Heart right ventricle (tissue), 16 donors: ENCODE measurements around the gene TEPSIN. TPM values are rescaled to one million over a fixed set of nuclear protein-coding genes. Genes with fewer than 3 reads are reported as not detected.

Experiments
- ATAC-seq, 8 donors: fragments of 200-7000 bp; cut with Tn5 transposase; one replicate each; pipeline ENCODE4 v1.9.1; 2020; ENCODE audit warnings: mild to moderate bottlenecking in 8 of 8, moderate library complexity in 8 of 8, moderate number of reproducible peaks in 1 of 8
- DNase-seq, 2 donors: peaks; one replicate each; pipeline ENCODE4 v3.0.0-alpha.2; 2020
- H3K27ac ChIP-seq, 10 donors: fragments of 200-600 bp; sonication (generic) in 2 of 10; one replicate each; pipeline versions ENCODE4 v1.5.0 to v1.8.0; 2020 to 2022; ENCODE audit warnings: mild to moderate bottlenecking in 3 of 10
- H3K27me3 ChIP-seq, 7 donors: fragments of 200-600 bp; one replicate each; pipeline ENCODE4 v1.8.0; 2021 to 2022; ENCODE audit warnings: mild to moderate bottlenecking in 2 of 7
- H3K36me3 ChIP-seq, 9 donors: fragments of 200-600 bp; sonication (generic) in 1 of 9; one replicate each; pipeline versions ENCODE4 v1.5.0 to v1.8.0; 2020 to 2022; ENCODE audit warnings: mild to moderate bottlenecking in 2 of 9
- H3K4me1 ChIP-seq, 9 donors: fragments of 200-600 bp; sonication (generic) in 1 of 9; one replicate each; pipeline versions ENCODE4 v1.5.0 to v1.8.0; 2020 to 2022; ENCODE audit warnings: mild to moderate bottlenecking in 4 of 9
- H3K4me3 ChIP-seq, 10 donors: fragments of 200-600 bp; sonication (generic) in 2 of 10; one replicate each; pipeline versions ENCODE4 v1.5.0 to v1.8.0; 2020 to 2022; ENCODE audit warnings: mild to moderate bottlenecking in 7 of 10, moderate library complexity in 2 of 10
- H3K9me3 ChIP-seq, 11 donors: fragments of 200-600 bp in 10 of 11; sonication (generic) in 2 of 11; one replicate each; pipeline versions ENCODE4 v1.5.0 to v1.8.0; 2013 to 2022; ENCODE audit warnings: mild to moderate bottlenecking in 2 of 11, control low read depth in 1 of 11, moderate library complexity in 1 of 11
- WGBS, 2 donors: extraction: QIAGEN DNeasy Blood & Tissue Kit; methylation state at CpG; one replicate each; pipeline ENCODE4 v1.1.7; 2013; ENCODE audit warnings: inconsistent platforms in 1 of 2; 5-methylcytosine and 5-hydroxymethylcytosine counted together
- intact Hi-C, 10 donors: fragments of 100-400 bp; cut with DNase I; formaldehyde crosslinking; loops; one replicate each; pipeline versions ENCODE4 v1.11.1 to v1.14.2; 2022
- polyA plus RNA-seq, 2 donors: library from polyadenylated mRNA; stranded (reverse); fragments of 200-250 nt; gene quantifications; one replicate each; pipeline ENCODE4 v1.2.3, GENCODE V29; 2013
- total RNA-seq, 10 donors: library from RNA; stranded (reverse); fragmentation: NEBNext Ultra II Directional in 3 of 10; extraction: Animal tissue kit (Norgen Biotek cat#: 25700) in 3 of 10; gene quantifications; one replicate each; pipeline versions ENCODE4 v1.2.1 to v1.2.4, GENCODE V29; 2021 to 2023
- TF ChIP-seq, protein P1 (sequence below), 9 donors: fragments of 200-600 bp; sonication (generic) in 2 of 9; IDR thresholded peaks; one replicate each; pipeline versions ENCODE4 v1.5.0 to v1.8.0; 2021 to 2022; ENCODE audit warnings: antibody characterized with exemption in 9 of 9, mild to moderate bottlenecking in 5 of 9, moderate library complexity in 1 of 9
- donor health status: Arrhythmogenic right ventricular cardiomyopathy.
- donor health status: ischemic (EF 13 %, LVEDD 7.1; RV severe dilation, severe dysfunction).
- donor health status: healthy with polysubstance abuse.
- donor health status: DM: no; HTN: yes; CAD: no.
- donor health status: DM: no; HTN: no; CAD: no.
- donor health status: ischemic (EF 25% LVEDD 6.9; RV normal size, moderate dysfunction).
- donor health status: ischemic (EF 25% LVEDD 5.7; RV mildly dilated, moderate dysfunction).
- donor health status: healthy.
- donor health status: DM: yes; HTN: yes; CAD: no.
- donor health status: Ischemic cardiomyopathy.
- donor health status: ischemic (EF 35%, LVEDD 5.7; RV mildly dilated, moderate dysfunction).
- donor health status: nonischemic (EF 11% LVEDD 7.7; RV severe dilation, severe dysfunction).
- donor health status: DM: yes; HTN: yes; CAD: no.
- donor health status: PGD.
- donor health status: ischemic (EF 29% LVEDD 5.4; RV normal size, mild dysfunction).
- donor health status: nonischemic (EF 23%, LVEDD 6.1; RV moderate dilation, normal function).

TEPSIN gene
- total and polyA plus RNA-seq, 12 donors: 6.2 to 30.4 (median 9.8) TPM

DNA sequence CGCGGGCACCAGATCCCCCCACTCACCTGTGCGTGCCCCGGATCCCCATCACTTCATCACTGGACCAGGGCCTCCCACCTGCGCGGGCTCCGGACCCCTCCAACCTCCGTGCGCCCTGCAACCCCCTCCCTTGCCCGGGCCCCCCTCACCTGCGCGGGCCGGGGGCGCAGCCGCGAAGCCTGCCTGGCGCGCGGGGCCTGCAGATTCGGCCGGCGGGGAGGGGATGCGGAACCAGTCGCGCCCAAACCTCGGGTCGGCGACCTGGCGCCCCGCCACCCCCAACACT, 16.3 kb downstream of the TEPSIN start:
- peaks cover 0 to 9% (median 0%) of the 10 kb centered on the region in 11 donors for H3K9me3 ChIP-seq
- H3K4me3 ChIP-seq: peak overlapping the region; percentile 69 to 93 (median 84)
- H3K36me3 ChIP-seq: peaks cover 0 to 16% (median 6%) of the 10 kb centered on the region in 9 donors
- 1% methylated on average over 27 to 30 of the region's 30 CpGs for WGBS, 2 donors
- peak overlapping the region in 3 of 10 donors; percentile 58 to 77 (median 65) for H3K27ac ChIP-seq
- no peaks in the 10 kb centered on the region for H3K27me3 ChIP-seq
- ATAC-seq: peak in 3 of 8 donors; percentile 0 to 29 (median 2)
- intact Hi-C loops: loop anchor here in 1 of 10 donors (10.0 kb wide), 1 partner anchor 78 kb away; no protein-coding TSS in a partner anchor
- H3K4me1 ChIP-seq: peaks cover 7 to 24% (median 17%) of the 10 kb centered on the region in 9 donors
- no peak for DNase-seq
- TF ChIP-seq, protein P1, sequence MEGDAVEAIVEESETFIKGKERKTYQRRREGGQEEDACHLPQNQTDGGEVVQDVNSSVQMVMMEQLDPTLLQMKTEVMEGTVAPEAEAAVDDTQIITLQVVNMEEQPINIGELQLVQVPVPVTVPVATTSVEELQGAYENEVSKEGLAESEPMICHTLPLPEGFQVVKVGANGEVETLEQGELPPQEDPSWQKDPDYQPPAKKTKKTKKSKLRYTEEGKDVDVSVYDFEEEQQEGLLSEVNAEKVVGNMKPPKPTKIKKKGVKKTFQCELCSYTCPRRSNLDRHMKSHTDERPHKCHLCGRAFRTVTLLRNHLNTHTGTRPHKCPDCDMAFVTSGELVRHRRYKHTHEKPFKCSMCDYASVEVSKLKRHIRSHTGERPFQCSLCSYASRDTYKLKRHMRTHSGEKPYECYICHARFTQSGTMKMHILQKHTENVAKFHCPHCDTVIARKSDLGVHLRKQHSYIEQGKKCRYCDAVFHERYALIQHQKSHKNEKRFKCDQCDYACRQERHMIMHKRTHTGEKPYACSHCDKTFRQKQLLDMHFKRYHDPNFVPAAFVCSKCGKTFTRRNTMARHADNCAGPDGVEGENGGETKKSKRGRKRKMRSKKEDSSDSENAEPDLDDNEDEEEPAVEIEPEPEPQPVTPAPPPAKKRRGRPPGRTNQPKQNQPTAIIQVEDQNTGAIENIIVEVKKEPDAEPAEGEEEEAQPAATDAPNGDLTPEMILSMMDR (IDR thresholded peaks at IDR 0.05): no peak

GRCh38 chr17:81221842-81222619, 16.8 kb downstream of the TEPSIN start:
- peaks cover 0 to 6% (median 0%) of the 10 kb centered on the region in 11 donors for H3K9me3 ChIP-seq
- peaks cover 0 to 19% (median 6%) of the 10 kb centered on the region in 9 donors for H3K36me3 ChIP-seq
- peaks cover 7 to 24% (median 17%) of the 10 kb centered on the region in 9 donors for H3K4me1 ChIP-seq
- TF ChIP-seq, protein P1 (IDR thresholded peaks at IDR 0.05): no peak
- no peak for DNase-seq
- WGBS, 2 donors: 15 to 16% methylated on average over 23 to 24 of the region's 24 CpGs
- intact Hi-C loops: loop anchor here in 1 of 10 donors (10.0 kb wide), 1 partner anchor 77 kb away; no protein-coding TSS in a partner anchor
- peak in 2 of 8 donors; percentile 1 to 24 for ATAC-seq
- H3K4me3 ChIP-seq: peak overlapping the region; percentile 69 to 93 (median 84)
- no peaks in the 10 kb centered on the region for H3K27me3 ChIP-seq
- H3K27ac ChIP-seq: peak overlapping the region in 3 of 10 donors; percentile 58 to 77 (median 65)

DNA sequence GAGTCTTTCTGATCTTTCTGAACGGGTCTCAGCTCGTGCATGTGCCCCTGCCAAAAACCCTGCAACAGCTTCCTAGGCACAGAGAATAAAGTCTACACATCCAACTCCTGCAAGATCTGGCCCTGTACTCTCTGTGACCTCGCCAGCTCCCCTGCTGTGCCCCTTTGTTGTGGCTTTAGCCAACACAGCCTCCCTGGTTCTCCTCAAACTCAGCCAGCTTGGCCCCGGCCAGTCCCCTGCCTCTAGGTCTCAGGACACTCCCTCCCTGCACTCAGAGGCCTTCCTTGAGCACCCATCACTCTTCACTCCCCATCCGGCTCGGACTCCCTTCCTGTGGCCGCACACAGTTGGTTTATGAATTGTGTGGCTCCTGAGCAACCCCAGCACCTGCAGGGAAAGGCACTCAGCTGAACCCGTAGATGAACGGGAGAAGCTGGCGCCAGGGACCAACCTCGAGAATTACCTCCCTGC, 17.4 kb downstream of the TEPSIN start:
- H3K4me3 ChIP-seq: peak overlapping the region in 7 of 10 donors; percentile 69 to 93 (median 87)
- DNase-seq (no peak), ATAC-seq (no peak)
- WGBS, 2 donors: 70 to 73% methylated on average over 11 of the region's 11 CpGs
- TF ChIP-seq, protein P1 (IDR thresholded peaks at IDR 0.05): no peak
- intact Hi-C loops: loop anchor here in 1 of 10 donors (10.0 kb wide), 1 partner anchor 77 kb away; no protein-coding TSS in a partner anchor
- H3K9me3 ChIP-seq: no peaks in the 10 kb centered on the region
- no peaks in the 10 kb centered on the region for H3K27me3 ChIP-seq
- peaks cover 0 to 20% (median 6%) of the 10 kb centered on the region in 9 donors for H3K36me3 ChIP-seq
- H3K4me1 ChIP-seq: peaks cover 7 to 24% (median 17%) of the 10 kb centered on the region in 9 donors
- H3K27ac ChIP-seq: no peak overlapping the region

- H3K27ac ChIP-seq: no peak overlapping the region
- intact Hi-C loops: loop anchor here in 1 of 10 donors (10.0 kb wide), 1 partner anchor 75 kb away; no protein-coding TSS in a partner anchor
- H3K4me3 ChIP-seq: no peak overlapping the region
- WGBS, 2 donors: 95 to 97% methylated on average over 24 of the region's 24 CpGs
- no peaks in the 10 kb centered on the region for H3K9me3 ChIP-seq
- no peak for ATAC-seq
- TF ChIP-seq, protein P1 (IDR thresholded peaks at IDR 0.05): no peak
- no peaks in the 10 kb centered on the region for H3K27me3 ChIP-seq
- peaks cover 0 to 22% (median 6%) of the 10 kb centered on the region in 9 donors for H3K36me3 ChIP-seq
- peaks cover 7 to 24% (median 17%) of the 10 kb centered on the region in 9 donors for H3K4me1 ChIP-seq
- DNase-seq: no peak
Measured at GRCh38 chr17:81219476-81220180, 19.2 kb downstream of the TEPSIN start.
